SK-N-MC (cell line): ENCODE measurements around the gene ANP32A.

Source experiments
- EZH2 ChIP-seq: fragments of 200-600 bp; sonication (generic); IDR thresholded peaks from one replicate; pipeline ENCODE4 v1.6.1; 2017; ENCODE audit warnings: antibody characterized with exemption
- POLR2AphosphoS5 ChIP-seq: IDR thresholded peaks from 2 replicates; pipeline ENCODE4 v1.6.1; 2012; ENCODE audit warnings: mild to moderate bottlenecking, low read depth, low read length, borderline replicate concordance

DNA sequence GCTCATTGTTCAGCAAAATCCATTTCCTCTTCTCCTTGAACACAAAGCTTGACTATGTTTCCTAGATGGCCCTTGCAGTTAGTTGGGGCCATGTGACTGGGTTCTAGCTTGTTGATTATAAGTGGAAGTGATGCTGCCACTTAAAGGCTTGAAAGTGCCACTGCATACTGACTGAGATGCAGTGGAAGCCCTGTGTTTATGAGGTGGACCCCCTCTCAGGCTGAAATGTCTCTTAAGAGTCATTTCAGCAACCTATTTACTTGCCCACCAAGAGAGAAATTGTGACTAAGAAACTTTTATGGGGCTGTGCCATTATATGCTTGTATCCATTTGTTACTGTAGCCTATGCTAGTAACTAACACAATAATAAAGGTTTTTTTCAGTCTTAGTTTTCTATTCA is 8.4 kb upstream of the ANP32A start:
- TF ChIP-seq POLR2AphosphoS5 (no peak), EZH2 (no peak)
